Mesodermal cell (in vitro differentiated cells): Measurements from ENCODE around the gene C10orf67.
"Not testable (repeated sequence)": the region's sequence is repeated elsewhere in the genome, so short reads cannot be mapped to it uniquely, and the experiment has no call there.

Source experiments
- H3K27ac ChIP-seq: 2 replicates; pipeline ENCODE4 v1.7.0; 2013; ENCODE audit warnings: mild to moderate bottlenecking, low read depth, low read length, moderate library complexity; ENCODE audit not compliant: severe bottlenecking
- H3K36me3 ChIP-seq: 2 replicates; pipeline ENCODE4 v1.7.1; 2013; ENCODE audit warnings: mild to moderate bottlenecking, low read length, moderate library complexity; ENCODE audit not compliant: control insufficient read depth, insufficient read depth
- H3K4me1 ChIP-seq: one replicate; pipeline ENCODE4 v1.7.1; 2013; ENCODE audit warnings: mild to moderate bottlenecking, low read length; ENCODE audit not compliant: insufficient read depth, control insufficient read depth, poor library complexity, severe bottlenecking
- H3K4me3 ChIP-seq: 2 replicates; pipeline ENCODE4 v1.7.0; 2013; ENCODE audit warnings: low read length, control low read depth, mild to moderate bottlenecking; ENCODE audit not compliant: insufficient read depth, poor library complexity, severe bottlenecking; ENCODE audit errors: extremely low read depth
- H3K9me3 ChIP-seq: 2 replicates; pipeline ENCODE4 v1.7.1; 2013; ENCODE audit warnings: mild to moderate bottlenecking, low read length, moderate library complexity; ENCODE audit not compliant: control insufficient read depth
- WGBS, 2 experiments: methylation state at CpG; one replicate each; pipeline ENCODE4 v1.1.5; 2013; ENCODE audit warnings: missing lambda C conversion rate in 2 of 2; ENCODE audit not compliant: insufficient coverage in 2 of 2; 5-methylcytosine and 5-hydroxymethylcytosine counted together

Gene C10orf67

DNA sequence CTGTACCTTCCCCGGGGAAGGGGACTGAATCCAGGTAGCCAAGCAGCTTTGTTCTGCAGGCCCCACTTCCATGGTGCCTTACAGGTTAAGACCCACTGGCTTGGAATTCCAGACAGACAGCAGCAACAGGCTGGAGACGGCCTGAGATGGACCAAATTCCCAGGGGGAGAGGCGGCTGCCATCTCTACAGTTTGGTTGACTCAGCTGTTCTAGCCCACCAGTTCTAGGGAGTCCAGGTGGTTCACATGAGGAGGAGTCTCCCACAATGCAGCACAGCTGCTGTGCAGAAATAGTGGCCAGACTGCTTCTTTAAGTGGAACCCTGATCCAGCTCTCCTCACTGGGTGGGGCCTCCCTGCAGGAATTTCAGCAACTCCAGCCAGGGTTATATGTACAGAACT is 74.1 kb downstream of the C10orf67 start:
- no peak overlapping the region for H3K27ac ChIP-seq
- H3K4me1 ChIP-seq = no peaks in the 10 kb centered on the region
- peaks cover 6% of the 10 kb centered on the region for H3K9me3 ChIP-seq
- no peaks in the 10 kb centered on the region for H3K36me3 ChIP-seq
- H3K4me3 ChIP-seq = no peak overlapping the region
- 83 to 97% methylated on average over 3 of the region's 3 CpGs for WGBS, 2 experiments

DNA sequence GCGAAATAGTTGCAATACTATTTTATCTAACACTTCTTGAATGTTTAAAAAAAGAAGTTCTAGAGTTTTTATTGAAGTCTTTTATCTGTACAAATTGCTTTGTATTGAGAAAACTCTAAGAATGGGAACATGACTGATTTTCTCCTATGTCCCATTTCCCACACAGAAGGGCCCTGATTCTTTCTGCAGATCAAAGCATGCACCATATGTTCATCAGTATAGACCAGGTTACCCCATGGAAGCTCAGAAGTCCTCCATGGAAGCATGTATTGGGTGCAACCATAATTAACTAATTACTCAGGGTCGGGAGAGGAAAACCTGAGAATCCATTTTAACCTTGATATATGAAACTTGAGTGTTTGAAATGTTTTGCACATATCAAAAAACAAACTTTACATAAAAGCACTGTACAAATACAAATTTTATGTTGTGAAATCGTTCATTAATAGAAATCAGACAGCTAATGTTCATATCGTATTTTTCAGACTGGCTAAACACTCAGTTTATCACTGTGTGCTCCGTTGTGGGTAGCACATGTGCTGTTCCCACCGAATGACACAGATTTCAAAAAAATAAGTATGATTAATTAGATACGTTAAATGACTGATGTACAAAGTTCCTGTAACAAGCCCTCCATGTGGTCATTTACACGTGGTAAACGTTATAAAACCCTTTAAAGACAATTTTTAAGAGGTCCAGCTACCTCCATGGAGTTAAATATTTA is 81.0 kb downstream of the C10orf67 start:
- Histone ChIP-seq H3K9me3 (no peaks in the 10 kb centered on the region), H3K36me3 (no peaks in the 10 kb centered on the region), H3K27ac (no peak overlapping the region), H3K4me1 (no peaks in the 10 kb centered on the region), H3K4me3 (no peak overlapping the region)
- WGBS, 2 experiments = 90 to 97% methylated on average over 2 to 4 of the region's 9 CpGs

DNA sequence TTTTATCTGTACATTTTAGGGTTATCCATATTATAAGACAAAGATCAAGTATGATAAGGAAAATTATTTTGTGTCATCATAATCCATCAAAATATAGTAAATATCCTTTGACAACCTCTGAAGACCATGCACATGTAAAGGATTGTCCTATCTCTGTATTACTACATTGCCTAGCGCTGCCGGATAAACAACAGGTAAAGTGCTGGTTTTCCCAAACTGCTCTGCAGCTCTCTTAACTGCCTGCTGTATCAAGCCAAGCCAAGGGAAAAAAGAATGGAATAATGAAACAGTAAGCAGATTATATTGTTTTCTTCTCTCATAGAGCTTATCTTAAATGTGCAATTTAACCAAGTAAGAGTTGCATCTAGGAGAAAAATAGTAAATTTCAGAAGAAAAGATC is 81.7 kb downstream of the C10orf67 start:
- Histone ChIP-seq H3K36me3 (no peaks in the 10 kb centered on the region), H3K4me1 (no peaks in the 10 kb centered on the region), H3K27ac (no peak overlapping the region), H3K9me3 (no peaks in the 10 kb centered on the region), H3K4me3 (no peak overlapping the region)
- no CpG with 5 or more reads among the region's 2 CpGs for WGBS, 2 experiments

DNA sequence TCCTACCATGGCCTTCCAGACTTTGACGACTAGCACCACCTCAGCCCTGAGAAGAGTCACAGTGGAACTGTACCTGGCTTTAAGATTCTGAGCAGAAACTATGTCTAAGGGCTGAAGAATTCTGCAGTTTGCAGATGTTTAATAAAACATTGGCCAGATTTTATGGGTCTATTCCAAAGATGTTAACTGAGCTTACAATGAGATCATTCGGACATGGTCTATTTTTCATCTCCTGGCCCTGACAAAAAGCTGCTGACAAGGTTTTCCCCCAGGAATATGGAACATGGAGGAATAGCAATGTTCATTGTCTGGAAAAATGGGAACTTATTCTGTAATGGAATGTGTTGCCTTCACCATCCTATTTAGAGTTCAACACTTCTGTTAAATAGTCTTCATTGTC is 86.1 kb downstream of the C10orf67 start:
- Histone ChIP-seq H3K36me3 (no peaks in the 10 kb centered on the region), H3K4me1 (no peaks in the 10 kb centered on the region), H3K4me3 (no peak overlapping the region), H3K9me3 (no peaks in the 10 kb centered on the region), H3K27ac (no peak overlapping the region)
- 88 to 92% methylated on average over 2 of the region's 2 CpGs for WGBS, 2 experiments

DNA sequence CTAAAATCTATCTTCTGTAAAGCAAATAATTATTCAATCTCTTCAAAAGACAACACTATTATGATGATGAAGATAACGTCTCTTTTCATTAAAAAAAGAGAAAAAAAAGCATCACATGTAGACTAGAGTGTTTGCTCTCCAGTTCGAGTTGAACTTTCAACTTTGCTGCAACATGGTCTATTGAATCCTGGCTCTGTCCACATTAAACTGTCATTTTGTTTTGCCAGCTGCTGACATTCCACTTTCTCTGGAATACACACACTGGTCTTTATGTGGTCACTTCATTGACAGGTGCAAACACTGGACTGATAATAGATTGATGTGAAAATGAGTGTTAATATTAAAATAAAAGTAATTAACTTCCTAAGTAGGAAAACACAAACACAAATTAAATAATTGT is 90.8 kb downstream of the C10orf67 start:
- H3K27ac ChIP-seq = no peak overlapping the region
- WGBS, 2 experiments = 71 to 100% methylated on average over 1 to 2 of the region's 2 CpGs
- H3K4me3 ChIP-seq = no peak overlapping the region
- H3K9me3 ChIP-seq = no peaks in the 10 kb centered on the region
- H3K4me1 ChIP-seq = no peaks in the 10 kb centered on the region
- H3K36me3 ChIP-seq = no peaks in the 10 kb centered on the region

DNA sequence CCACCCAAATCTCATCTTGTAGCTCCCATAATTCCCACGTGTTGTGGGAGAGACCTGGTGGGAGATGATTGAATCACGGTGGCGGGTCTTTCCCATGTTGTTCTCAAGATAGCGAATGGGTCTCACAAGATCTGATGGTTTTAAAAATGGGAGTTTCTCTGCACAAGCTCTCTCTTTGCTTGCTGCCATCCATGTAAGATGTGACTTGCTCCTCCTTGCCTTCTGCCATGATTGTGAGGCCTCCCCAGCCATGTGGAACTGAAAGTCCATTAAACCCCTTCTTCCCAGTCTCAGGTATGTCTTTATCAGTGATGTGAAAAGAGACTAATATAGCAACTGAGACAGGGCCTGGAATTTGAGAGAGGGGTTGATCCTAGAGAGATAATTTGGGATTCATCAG is 91.7 kb downstream of the C10orf67 start:
- not testable (repeated sequence) for H3K27ac ChIP-seq, H3K9me3 ChIP-seq, H3K4me3 ChIP-seq, H3K4me1 ChIP-seq, H3K36me3 ChIP-seq
- 81% methylated on average over 4 of the region's 4 CpGs; no CpG with 5 or more reads in 1 of the 2 experiments for WGBS, 2 experiments

DNA sequence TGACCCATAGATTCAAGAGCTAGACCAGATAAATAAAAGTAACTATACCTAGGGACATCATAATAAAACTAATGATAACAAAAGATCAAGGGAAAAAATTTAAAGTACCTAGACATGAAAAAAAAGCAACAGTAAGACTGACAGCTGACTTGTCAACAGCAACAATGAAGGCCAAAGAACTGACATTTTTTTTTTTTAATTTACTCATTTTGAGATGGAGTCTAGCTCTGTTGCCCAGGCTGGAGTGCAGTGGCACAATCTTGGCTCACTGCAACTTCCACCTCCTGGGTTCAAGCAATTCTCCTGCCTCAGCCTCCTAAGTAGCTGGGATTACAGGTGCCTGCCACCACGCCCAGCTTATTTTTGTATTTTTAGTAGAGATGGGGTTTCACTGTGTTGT is 102.8 kb downstream of the C10orf67 start:
- H3K4me3 ChIP-seq, H3K27ac ChIP-seq, H3K4me1 ChIP-seq, H3K9me3 ChIP-seq, H3K36me3 ChIP-seq: not testable (repeated sequence)
- WGBS, 2 experiments = no CpG with 5 or more reads among the region's 1 CpG

DNA sequence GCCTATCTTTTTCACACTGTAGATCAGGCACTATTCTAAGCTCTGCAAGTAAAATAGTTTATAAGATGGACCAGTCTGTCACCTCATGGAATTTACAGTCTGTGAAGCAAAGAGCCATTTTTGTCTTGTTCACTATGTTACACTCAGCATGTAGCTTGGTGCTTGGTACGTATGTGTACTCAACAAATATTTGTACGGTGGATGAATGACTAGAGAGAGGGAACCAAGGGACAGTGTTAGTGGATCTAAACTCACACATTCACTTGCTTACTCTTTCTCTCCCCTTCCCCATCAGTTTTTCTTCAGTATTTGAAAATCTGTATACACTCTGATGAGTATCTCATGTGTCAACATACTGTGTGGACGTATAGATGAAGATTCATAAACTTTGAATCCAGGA is 106.6 kb downstream of the C10orf67 start:
- 82 to 83% methylated on average over 1 of the region's 3 CpGs for WGBS, 2 experiments
- no peaks in the 10 kb centered on the region for H3K36me3 ChIP-seq

DNA sequence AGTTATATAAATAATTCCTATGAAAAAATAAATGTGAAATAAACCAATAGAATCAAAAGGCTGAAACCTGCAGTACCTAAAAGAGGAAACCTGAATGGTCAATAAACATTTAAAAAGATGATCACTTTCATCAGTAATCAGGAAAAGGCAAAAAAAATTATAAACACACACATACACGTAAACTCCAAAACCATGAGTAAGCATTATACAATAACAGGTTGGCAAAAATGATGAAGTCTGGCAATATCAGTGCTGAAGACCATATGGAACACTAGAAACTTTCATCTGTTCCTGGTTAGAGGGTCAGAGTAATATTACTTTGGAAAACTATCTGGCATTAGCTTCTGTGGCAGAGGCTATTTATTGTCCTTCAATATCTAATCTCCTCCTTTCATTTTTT is 114.0 kb downstream of the C10orf67 start:
- Histone ChIP-seq H3K9me3 (no peaks in the 10 kb centered on the region), H3K36me3 (no peaks in the 10 kb centered on the region), H3K27ac (no peak overlapping the region), H3K4me3 (no peak overlapping the region), H3K4me1 (no peaks in the 10 kb centered on the region)
- no CpG with 5 or more reads among the region's 1 CpG for WGBS, 2 experiments

More for the DNA sequence above, 106.6 kb downstream of the C10orf67 start:
- Histone ChIP-seq H3K4me3 (no peak overlapping the region), H3K9me3 (no peaks in the 10 kb centered on the region), H3K27ac (no peak overlapping the region), H3K4me1 (no peaks in the 10 kb centered on the region)

DNA sequence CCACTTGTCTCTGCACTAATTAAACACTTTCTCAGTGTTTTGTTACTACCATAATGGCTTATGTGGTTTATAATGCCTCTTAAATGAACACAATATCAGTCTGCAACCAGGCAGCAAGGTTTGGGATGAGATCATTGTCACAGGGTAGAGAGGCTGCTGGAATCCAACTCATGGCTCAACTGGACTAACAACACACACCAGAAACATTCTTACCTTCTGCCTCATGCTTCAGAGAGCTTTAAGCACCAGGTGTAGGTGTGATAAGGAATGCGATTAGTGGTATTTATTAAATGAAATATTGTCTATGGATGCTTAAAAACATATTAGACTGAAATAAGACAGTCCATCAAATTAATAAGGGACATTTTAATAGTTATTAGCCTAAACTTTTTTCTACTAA is 127.1 kb downstream of the C10orf67 start:
- no CpG with 5 or more reads among the region's 1 CpG for WGBS, 2 experiments
- Histone ChIP-seq H3K9me3 (no peaks in the 10 kb centered on the region), H3K27ac (no peak overlapping the region), H3K4me3 (no peak overlapping the region), H3K4me1 (no peaks in the 10 kb centered on the region), H3K36me3 (no peaks in the 10 kb centered on the region)

DNA sequence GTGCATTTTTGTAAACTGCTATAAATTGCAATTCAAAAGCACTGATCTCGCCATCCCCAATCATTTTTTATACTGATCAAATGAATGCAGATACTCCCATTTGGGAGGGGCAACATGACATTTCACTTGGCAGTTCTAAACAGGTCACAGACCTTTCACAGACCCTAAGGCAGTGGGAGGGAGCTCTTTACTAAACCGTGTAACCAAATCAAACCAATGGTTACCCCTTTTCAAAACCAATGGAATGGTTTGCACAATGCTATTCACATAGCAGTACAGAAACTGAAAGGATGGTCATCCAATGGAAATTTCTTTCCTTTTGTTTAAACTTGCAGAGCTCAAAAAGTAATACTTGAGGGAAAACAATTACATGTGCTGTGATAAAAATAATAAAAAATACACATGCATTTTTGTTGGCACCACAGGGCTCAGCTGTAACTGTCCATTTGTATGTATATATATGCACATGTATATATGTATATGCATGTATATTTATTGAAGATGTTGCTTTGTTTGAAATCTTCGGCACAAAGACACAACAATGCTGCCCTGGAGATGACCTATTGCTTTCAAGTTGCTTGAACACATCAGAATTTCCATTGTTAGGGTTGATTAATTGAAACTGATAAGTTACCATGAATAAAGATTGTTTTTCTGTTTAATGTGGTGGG is 138.5 kb downstream of the C10orf67 start:
- Histone ChIP-seq H3K4me1 (no peaks in the 10 kb centered on the region), H3K27ac (no peak overlapping the region), H3K4me3 (no peak overlapping the region), H3K9me3 (no peaks in the 10 kb centered on the region), H3K36me3 (no peaks in the 10 kb centered on the region)
- WGBS, 2 experiments = 33 to 90% methylated on average over 1 to 2 of the region's 3 CpGs
